Measurements from ENCODE around the gene KCNJ13.

- TF ChIP-seq CTCF (IDR thresholded peaks at IDR 0.05; ENCODE audit: low read length) (no peak), EZH2 (optimal IDR thresholded peaks at IDR 0.05; ENCODE audit: low read depth, low read length) (no peak)
Observed at GRCh38 chr2:232741972-232742371, 34.4 kb downstream of the KCNJ13 start.
